Erythroblast (primary cell): ENCODE results near the gene DGKH.

Experiments
- GATA1 ChIP-seq: IDR thresholded peaks from 2 replicates; pipeline ENCODE4 v1.6.1; 2011; ENCODE audit warnings: low read depth, mild to moderate bottlenecking, control low read depth, low read length, moderate library complexity
- POLR2A ChIP-seq: IDR thresholded peaks from 2 replicates; pipeline ENCODE4 v1.6.1; 2011; ENCODE audit warnings: mild to moderate bottlenecking, low read length

DNA sequence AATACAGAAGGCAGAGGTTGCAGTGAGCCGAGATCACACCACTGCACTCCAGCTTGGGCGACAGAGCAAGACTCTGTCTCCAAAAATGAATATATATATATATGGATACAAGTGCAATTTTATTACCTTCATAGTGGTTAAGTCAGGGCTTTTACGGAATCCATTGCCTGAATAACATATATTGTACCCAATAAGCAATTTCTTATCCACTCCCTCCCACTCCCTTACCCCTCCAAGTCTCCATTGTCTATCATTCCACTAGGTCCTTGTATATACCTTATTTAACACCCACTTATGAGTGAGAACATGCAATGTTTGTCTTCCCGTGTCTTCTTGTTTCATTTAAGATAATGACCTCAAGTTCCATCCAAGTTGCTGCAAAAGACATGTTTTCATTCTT lies 175.2 kb downstream of the DGKH start:
- TF ChIP-seq POLR2A (no peak), GATA1 (no peak)
